B cell (primary cell): ENCODE measurements around the gene RAD23A. TPM values are rescaled to one million over a fixed set of nuclear protein-coding genes. Genes with fewer than 3 reads are reported as not detected.

Source experiments
- ATAC-seq: fragments of 200-7000 bp; cut with Tn5 transposase; one replicate; pipeline ENCODE4 v1.10.0; 2021; ENCODE audit warnings: low read depth, mild to moderate bottlenecking, moderate number of reproducible peaks, moderate library complexity
- CTCF ChIA-PET: fragments of 350-600 bp; sonication (Branson Sonifier 250); formaldehyde crosslinking; loops from one replicate; lab custom pipeline; 2021; ENCODE audit warnings: antibody characterized with exemption, inconsistent platforms; lab: Charles Lee
- POLR2A ChIA-PET: fragments of 350-600 bp; sonication (Branson Sonifier 250); formaldehyde crosslinking; loops from one replicate; lab custom pipeline; 2021; ENCODE audit warnings: antibody characterized with exemption; lab: Charles Lee
- DNase-seq: peaks from one replicate; pipeline ENCODE4 v3.0.0; 2013
- H2AFZ ChIP-seq: 2 replicates; pipeline ENCODE4 v1.6.1; 2012; ENCODE audit warnings: mild to moderate bottlenecking, low read depth, low read length; ENCODE audit not compliant: insufficient read depth, poor library complexity, severe bottlenecking
- H3K27ac ChIP-seq, 2 donors: 1 replicate in 1 of 2; 2 replicates in 1 of 2; pipeline ENCODE4 v1.5.1; 2012 to 2013; ENCODE audit warnings: low read length in 2 of 2, mild to moderate bottlenecking in 2 of 2, moderate library complexity in 1 of 2
- H3K27me3 ChIP-seq, 4 experiments: fragments of 200-600 bp in 1 of 4; sonication (generic) in 1 of 4; replicated peaks in 1 of 4; 1 replicate in 2 of 4; 2 replicates in 2 of 4; pipeline versions ENCODE4 v1.6.1 to v1.7.0; 2013 to 2016; ENCODE audit warnings: low read length in 3 of 4, mild to moderate bottlenecking in 2 of 4, mixed read lengths in 1 of 4, moderate library complexity in 1 of 4; ENCODE audit not compliant: insufficient read depth in 4 of 4, control insufficient read depth in 3 of 4; ENCODE audit errors: control extremely low read depth in 1 of 4
- H3K36me3 ChIP-seq, 2 experiments: replicated peaks in 1 of 2; 1 replicate in 1 of 2; 2 replicates in 1 of 2; pipeline versions ENCODE4 v1.6.1 to v1.7.1; 2013; ENCODE audit warnings: low read length in 1 of 2; ENCODE audit not compliant: insufficient read depth in 2 of 2, control insufficient read depth in 1 of 2; ENCODE audit errors: control extremely low read depth in 1 of 2, extremely low read depth in 1 of 2
- H3K4me1 ChIP-seq, 2 donors: fragments of 200-600 bp in 1 of 2; sonication (generic) in 1 of 2; 1 replicate in 1 of 2; 2 replicates in 1 of 2; pipeline versions ENCODE4 v1.5.1 to v1.6.1; 2013 to 2017; ENCODE audit warnings: low read length in 2 of 2; ENCODE audit not compliant: control insufficient read depth in 2 of 2, insufficient read depth in 2 of 2
- H3K4me2 ChIP-seq: replicated peaks from 2 replicates; pipeline ENCODE3; 2012; ENCODE audit warnings: mild to moderate bottlenecking, low read depth, low read length; ENCODE audit not compliant: poor library complexity, severe bottlenecking
- H3K4me3 ChIP-seq, 5 experiments: fragments of 200-600 bp in 1 of 5; sonication (generic) in 1 of 5; 1 replicate in 3 of 5; 2 replicates in 2 of 5; pipeline versions ENCODE4 v1.5.1 to v1.7.0; 2011 to 2016; ENCODE audit warnings: low read length in 4 of 5, mild to moderate bottlenecking in 4 of 5, low read depth in 2 of 5, control low read depth in 1 of 5, moderate library complexity in 1 of 5; ENCODE audit not compliant: insufficient read depth in 1 of 5; ENCODE audit errors: control extremely low read depth in 1 of 5, extremely low read depth in 1 of 5
- H3K79me2 ChIP-seq: fragments of 200-600 bp; sonication (generic); one replicate; pipeline ENCODE4 v1.6.0; 2016; ENCODE audit warnings: low read length; ENCODE audit not compliant: control insufficient read depth, insufficient read depth
- H3K9ac ChIP-seq: fragments of 200-600 bp; sonication (generic); 2 replicates; pipeline ENCODE4 v1.6.1; 2017; ENCODE audit warnings: mild to moderate bottlenecking, low read length, moderate library complexity
- H3K9me3 ChIP-seq, 3 donors: one replicate each; pipeline versions ENCODE4 v1.6.1 to v1.7.1; 2013; ENCODE audit warnings: low read length in 2 of 3; ENCODE audit not compliant: control insufficient read depth in 2 of 3, insufficient read depth in 1 of 3; ENCODE audit errors: control extremely low read depth in 1 of 3
- H4K20me1 ChIP-seq: 2 replicates; pipeline ENCODE4 v1.6.0; 2012; ENCODE audit warnings: mild to moderate bottlenecking, low read length; ENCODE audit not compliant: insufficient read depth, control insufficient read depth, poor library complexity, severe bottlenecking
- H3K27ac Mint-ChIP-seq: one replicate; pipeline ENCODE4 v1.8.0; 2021; ENCODE audit warnings: mixed read lengths
- H3K27me3 Mint-ChIP-seq: one replicate; pipeline ENCODE4 v1.8.0; 2021; ENCODE audit warnings: mixed read lengths
- H3K4me1 Mint-ChIP-seq: one replicate; pipeline ENCODE4 v1.8.0; 2021; ENCODE audit warnings: mixed read lengths
- H3K4me3 Mint-ChIP-seq: one replicate; pipeline ENCODE4 v1.8.0; 2021; ENCODE audit warnings: mixed read lengths
- H3K9me3 Mint-ChIP-seq: one replicate; pipeline ENCODE4 v1.8.0; 2022; ENCODE audit warnings: mixed read lengths; ENCODE audit not compliant: insufficient read depth
- CTCF ChIP-seq: fragments of 200-600 bp; IDR thresholded peaks from one replicate; pipeline ENCODE4 v1.8.0; 2022; ENCODE audit warnings: antibody characterized with exemption, mild to moderate bottlenecking
- EZH2 ChIP-seq: IDR thresholded peaks from 2 replicates; pipeline ENCODE4 v1.6.1; 2012; ENCODE audit warnings: borderline replicate concordance, low read depth, mild to moderate bottlenecking, moderate library complexity, low read length; ENCODE audit not compliant: insufficient read depth, poor library complexity, severe bottlenecking
- WGBS: methylation state at CpG from one replicate; pipeline ENCODE4 v1.1.5; 2013; ENCODE audit warnings: missing lambda C conversion rate; ENCODE audit not compliant: insufficient coverage; 5-methylcytosine and 5-hydroxymethylcytosine counted together
- intact Hi-C: fragments of 100-400 bp; cut with micrococcal nuclease; formaldehyde crosslinking; loops from one replicate; pipeline ENCODE4 v1.10.0; 2022
- polyA plus RNA-seq: library from polyadenylated mRNA; depleted of rRNA; stranded (reverse); fragments of >200 nt; gene quantifications from 2 replicates; pipeline ENCODE4 v1.2.3, GENCODE V29; 2012
- total RNA-seq, 2 donors: library from RNA; stranded (reverse); fragments of 120-200 nt in 1 of 2; gene quantifications; 1 replicate in 1 of 2; 2 replicates in 1 of 2; pipeline versions ENCODE4 v1.2.3 to v1.2.4, GENCODE V29; 2013 to 2022

Gene RAD23A
- total and polyA plus RNA-seq, 2 donors (not counting 1 experiment from before 2014, with no cell fraction given) = 100 to 106 TPM

DNA sequence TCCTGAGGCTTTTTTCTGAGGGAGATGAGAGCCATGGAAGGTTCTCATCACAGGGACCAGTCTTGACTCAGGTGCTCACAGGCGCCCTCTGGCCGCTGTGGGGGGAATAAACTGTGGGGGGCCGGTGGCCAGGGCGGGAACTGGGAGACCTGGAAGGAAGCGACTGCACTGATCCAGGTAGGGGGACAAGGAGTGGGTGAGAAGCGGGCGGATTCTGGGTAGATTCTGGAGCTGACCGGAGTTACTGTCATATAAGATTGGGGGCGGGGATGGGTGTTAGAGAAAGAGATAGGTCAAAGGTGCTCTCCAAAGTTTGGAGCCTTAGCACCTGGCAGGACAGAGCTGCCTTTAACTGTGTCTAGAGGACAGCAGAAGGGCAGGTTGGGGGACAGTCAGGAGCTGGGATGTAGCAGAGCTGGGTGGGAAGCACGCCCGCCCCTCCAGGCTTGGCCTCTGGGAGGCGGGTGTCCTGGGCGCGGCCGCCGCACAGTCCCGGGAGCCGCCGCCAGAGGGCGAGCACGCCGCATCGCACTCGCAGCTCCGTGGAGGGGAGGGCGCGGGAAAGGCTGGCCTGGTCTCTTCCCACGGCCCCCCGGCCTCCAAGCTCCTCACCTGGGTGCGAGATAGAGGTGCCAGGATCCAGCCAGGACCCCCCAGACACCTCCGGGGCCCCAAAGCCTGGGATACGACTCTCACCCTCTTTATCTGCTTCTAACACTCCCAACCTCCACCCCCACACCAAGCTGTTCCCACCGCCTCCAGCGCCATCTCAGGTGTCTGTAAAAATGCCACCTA is 19.6 kb downstream of the RAD23A start:
- CTCF ChIA-PET = interaction anchor here (0.6 to 5.4 kb wide), 61 partner anchors 9 to 1718 kb away, joined by 3 to 75 read pairs (median 5); partner anchors contain the start of genes CALR, DNASE2, FARSA and GADD45GIP1
- H3K27me3 Mint-ChIP-seq = peaks cover under 1% of the 10 kb centered on the region
- POLR2A ChIA-PET = interaction anchor here (0.6 to 1.6 kb wide), 5 partner anchors 12 to 316 kb away, joined by 3 to 10 read pairs (median 9); no protein-coding TSS in a partner anchor
- Histone ChIP-seq H4K20me1 (no peaks in the 10 kb centered on the region), H3K79me2 (no peaks in the 10 kb centered on the region), H3K27ac (no peak overlapping the region), H3K36me3 (no peaks in the 10 kb centered on the region), H3K4me3 (peak overlapping the region in 4 of 5 experiments; percentile 30 to 65 (median 58)), H3K9ac (peak overlapping the region; percentile 64), H3K27me3 (no peaks in the 10 kb centered on the region), H3K4me2 (peak overlapping the region; percentile 96), H3K4me1 (peaks cover 4 to 10% of the 10 kb centered on the region in 2 donors), H2AFZ (peak overlapping the region; percentile 82), H3K9me3 (no peaks in the 10 kb centered on the region)
- no peaks in the 10 kb centered on the region for H3K9me3 Mint-ChIP-seq
- no peak for TF ChIP-seq EZH2
- TF ChIP-seq CTCF = peak; percentile 92
- H3K27ac Mint-ChIP-seq = peak overlapping the region; percentile 89
- DNase-seq = peak; percentile 89
- WGBS = under 1% methylated on average over 32 of the region's 34 CpGs
- H3K4me1 Mint-ChIP-seq = peaks cover 6% of the 10 kb centered on the region
- ATAC-seq = peak; percentile 96
- peak overlapping the region; percentile 98 for H3K4me3 Mint-ChIP-seq
- intact Hi-C loops = loop anchor here (1.0 kb wide), 5 partner anchors 8 to 80 kb away; partner anchors contain the start of genes CALR, GADD45GIP1 and SYCE2

GRCh38 chr19:12965812-12966135 is 20.1 kb downstream of the RAD23A start:
- WGBS = 84% methylated on average over 5 of the region's 8 CpGs

More at GRCh38 chr19:12965812-12966135, 20.1 kb downstream of the RAD23A start:
- peaks cover 4 to 10% of the 10 kb centered on the region in 2 donors for H3K4me1 ChIP-seq
- no peak overlapping the region for H3K27ac ChIP-seq
- peak overlapping the region; percentile 64 for H3K9ac ChIP-seq
- peak overlapping the region; percentile 81 for H3K4me3 Mint-ChIP-seq
- intact Hi-C loops = loop anchor here (1.0 kb wide), 5 partner anchors 8 to 80 kb away; partner anchors contain the start of genes CALR, GADD45GIP1 and SYCE2
- no peaks in the 10 kb centered on the region for H3K9me3 Mint-ChIP-seq
- no peaks in the 10 kb centered on the region for H3K79me2 ChIP-seq
- H3K4me3 ChIP-seq = peak overlapping the region in 2 of 5 experiments; percentile 30 to 52
- H3K4me2 ChIP-seq = peak overlapping the region; percentile 96
- no peaks in the 10 kb centered on the region for H3K36me3 ChIP-seq
- H3K4me1 Mint-ChIP-seq = peaks cover 6% of the 10 kb centered on the region
- no peaks in the 10 kb centered on the region for H3K9me3 ChIP-seq
- peak overlapping the region; percentile 82 for H2AFZ ChIP-seq
- H3K27me3 ChIP-seq = no peaks in the 10 kb centered on the region
- no peaks in the 10 kb centered on the region for H4K20me1 ChIP-seq
- ChIA-PET POLR2A (interaction anchor here (0.8 to 1.6 kb wide), 4 partner anchors 11 to 131 kb away, joined by 3 to 10 read pairs (median 10); no protein-coding TSS in a partner anchor), CTCF (interaction anchor here (0.6 to 5.4 kb wide), 58 partner anchors 8 to 1719 kb away, joined by 3 to 75 read pairs (median 5); partner anchors contain the start of genes CALR, DNASE2, FARSA and GADD45GIP1)
- no peaks in the 10 kb centered on the region for H3K27me3 Mint-ChIP-seq
- no peak for ATAC-seq
- DNase-seq = no peak
- peak overlapping the region; percentile 50 for H3K27ac Mint-ChIP-seq
- TF ChIP-seq EZH2 (no peak), CTCF (no peak)
